GM19099 (cell line): ENCODE measurements around the gene LRRC71.

ENCODE experiments used
- POLR2A ChIP-seq: IDR thresholded peaks from 3 replicates; pipeline ENCODE4 v1.6.1; 2011; ENCODE audit warnings: low read depth; ENCODE audit not compliant: insufficient read length; ENCODE audit errors: extremely low read depth

Gene LRRC71

DNA sequence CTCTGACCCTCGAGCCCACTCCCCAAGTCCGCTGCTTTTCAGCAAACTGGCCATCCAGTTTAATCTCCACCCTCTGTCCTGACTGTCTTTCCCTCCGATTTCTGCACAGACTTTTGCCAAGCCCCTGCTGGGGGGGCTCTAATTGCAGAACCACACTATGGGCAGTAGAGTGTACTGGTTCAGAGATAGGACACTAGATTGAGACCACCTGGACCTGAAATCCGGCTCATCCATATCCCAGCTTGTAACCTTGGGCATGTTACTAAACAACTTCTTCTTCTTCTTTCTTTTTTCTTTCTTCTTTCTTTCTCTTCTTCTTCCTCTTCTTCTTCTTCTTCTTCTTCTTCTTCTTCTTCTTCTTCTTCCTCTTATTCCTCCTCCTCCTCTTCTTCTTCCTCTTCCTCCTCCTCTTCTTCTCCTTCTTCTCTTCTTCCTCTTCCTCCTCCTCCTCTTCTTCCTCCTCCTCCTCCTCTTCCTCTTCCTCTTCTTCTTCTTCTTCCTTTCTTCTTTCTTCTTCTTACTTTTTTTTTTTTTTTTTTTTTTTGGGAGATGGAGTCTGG, 7.7 kb downstream of the LRRC71 start:
- no peak for TF ChIP-seq POLR2A

DNA sequence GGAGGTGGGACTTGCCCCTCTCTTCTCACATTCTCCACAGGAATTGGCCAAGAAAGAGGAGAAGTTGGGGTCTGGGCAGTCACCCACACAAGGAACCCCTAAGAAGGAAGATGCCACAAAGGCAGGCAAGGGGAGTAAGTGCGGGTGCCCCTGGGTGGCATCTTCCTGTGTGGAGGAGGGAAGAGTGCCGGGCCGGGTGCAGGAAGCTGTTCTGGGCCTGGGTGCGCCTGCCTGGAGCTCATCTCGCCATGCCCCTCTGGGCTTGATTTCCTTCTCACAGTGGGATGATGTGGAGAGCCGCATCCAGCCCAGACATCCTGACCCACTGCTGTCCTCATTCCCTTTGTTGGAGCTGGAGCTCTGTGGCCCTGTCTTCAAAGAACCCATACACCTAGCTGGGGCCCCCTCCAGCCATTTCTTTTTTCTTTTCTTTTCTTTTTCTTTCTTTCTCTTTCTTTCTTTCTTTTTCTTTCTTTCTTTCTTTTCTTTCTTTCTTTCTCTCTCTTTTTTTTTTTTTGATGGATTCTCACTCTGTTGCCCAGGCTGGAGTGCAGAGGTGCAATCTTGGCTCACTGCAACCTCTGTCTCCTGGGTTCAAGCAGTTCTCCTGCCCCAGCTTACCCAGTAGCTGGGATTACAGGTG, 9.3 kb downstream of the LRRC71 start:
- no peak for TF ChIP-seq POLR2A

DNA sequence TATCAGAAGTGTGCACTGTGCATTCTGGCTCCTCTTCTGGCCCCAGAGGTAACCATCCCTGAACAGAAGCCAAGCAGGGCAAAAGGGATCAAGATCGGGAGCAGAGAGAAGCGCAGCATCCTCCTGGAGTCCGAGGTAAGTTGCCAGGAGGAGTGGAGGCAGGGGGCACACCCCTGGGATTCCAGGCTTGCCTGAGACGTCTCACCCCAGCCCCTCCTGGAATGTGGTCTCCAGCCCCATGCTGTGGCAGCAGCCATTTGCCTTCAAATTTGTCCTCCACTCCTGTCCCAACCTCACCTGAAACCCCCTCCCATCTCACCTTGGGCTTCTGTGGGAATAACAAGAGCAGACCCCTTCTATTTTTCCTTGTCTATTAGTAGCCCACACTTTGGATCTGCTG, 10.1 kb downstream of the LRRC71 start:
- TF ChIP-seq POLR2A: no peak

DNA sequence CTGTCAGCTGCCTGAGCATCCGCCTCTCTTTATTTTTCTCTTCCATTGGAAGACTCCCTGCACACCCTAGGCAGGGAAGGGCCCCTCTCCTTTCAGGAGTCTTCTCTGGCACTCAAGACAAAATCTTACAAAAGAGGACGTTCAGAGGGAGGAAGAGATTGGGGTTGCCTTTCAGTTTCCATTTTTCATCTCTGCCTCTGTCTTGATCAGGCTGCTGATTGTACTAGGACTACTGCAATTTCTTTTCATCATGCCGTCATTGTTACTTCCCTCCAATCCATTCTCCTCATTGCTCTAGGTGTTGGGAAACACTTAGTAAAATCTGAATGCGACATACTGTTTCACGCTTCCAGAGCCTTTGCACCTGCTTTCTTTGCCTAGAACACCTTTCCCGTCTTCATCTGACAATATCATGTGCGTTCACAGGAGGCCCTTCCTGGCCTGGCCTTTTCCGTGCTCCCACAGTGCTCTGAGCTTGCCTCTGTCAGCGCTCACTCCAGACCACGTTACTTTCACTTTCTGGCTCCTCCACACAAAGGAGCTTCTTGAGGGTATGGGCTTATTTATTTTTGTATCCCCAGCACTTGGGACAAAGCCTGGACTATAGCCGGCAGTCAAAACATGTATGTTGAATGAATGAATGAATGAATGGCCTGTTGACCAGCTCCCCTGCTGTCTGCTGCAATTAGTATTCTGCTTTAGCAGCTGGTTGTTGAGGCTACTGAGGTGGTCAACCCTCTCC, 10.9 kb downstream of the LRRC71 start:
- TF ChIP-seq POLR2A: no peak

DNA sequence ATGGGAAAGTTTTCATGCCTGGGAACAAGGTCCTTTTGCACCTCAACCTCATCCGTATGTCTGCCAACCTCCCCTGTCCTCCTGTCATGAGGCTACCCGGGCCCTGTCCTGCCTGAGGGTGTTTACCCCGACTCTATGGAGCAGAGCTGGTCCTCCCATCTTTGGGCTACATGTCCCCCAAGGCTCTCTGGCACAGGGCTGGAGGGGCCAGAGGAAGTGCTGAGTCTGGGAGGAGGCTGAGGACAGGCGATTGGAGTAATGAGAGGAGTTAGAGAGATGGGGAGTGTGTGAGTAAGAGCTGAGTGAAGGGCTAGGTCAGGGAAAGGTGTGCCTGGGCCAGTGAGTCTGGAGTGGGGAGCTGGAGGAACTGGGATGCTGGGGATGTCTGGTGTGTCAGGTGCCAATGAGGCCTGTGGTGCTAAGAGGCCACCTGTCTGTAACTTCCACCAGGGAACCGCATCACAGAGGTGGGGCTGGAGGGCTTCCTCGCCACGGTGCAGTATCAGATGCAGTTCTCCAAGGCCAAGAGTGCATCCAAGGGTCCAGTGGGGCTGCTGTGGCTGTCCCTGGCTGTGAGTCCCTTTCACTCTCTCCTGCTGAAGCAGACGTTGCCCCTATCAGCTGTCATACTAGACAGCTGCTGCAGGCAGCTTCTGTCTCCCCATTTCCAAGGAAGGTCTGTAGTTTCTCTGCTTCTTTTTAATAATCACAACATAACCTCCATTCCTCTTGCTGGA, 11.7 kb downstream of the LRRC71 start:
- TF ChIP-seq POLR2A: no peak

DNA sequence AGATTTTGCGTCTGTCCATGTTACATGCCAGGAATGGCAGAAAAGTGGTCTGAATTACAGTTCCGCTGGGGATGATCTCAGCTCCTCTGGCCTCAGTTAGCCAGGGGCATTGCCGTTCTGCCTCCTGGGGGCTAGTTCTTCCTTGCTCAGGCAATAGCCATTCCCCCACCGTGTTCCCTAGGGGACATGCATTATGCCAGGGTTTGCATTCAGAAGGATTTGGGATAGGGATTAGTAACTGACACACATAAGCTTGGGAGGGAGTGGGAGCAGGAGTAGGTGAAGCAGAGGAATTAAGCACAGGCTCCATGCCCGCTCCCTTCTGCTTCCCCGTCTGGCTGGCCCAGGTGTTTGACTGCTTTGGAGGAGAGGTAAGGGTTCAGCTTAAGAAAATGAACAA, 12.7 kb downstream of the LRRC71 start:
- no peak for TF ChIP-seq POLR2A

DNA sequence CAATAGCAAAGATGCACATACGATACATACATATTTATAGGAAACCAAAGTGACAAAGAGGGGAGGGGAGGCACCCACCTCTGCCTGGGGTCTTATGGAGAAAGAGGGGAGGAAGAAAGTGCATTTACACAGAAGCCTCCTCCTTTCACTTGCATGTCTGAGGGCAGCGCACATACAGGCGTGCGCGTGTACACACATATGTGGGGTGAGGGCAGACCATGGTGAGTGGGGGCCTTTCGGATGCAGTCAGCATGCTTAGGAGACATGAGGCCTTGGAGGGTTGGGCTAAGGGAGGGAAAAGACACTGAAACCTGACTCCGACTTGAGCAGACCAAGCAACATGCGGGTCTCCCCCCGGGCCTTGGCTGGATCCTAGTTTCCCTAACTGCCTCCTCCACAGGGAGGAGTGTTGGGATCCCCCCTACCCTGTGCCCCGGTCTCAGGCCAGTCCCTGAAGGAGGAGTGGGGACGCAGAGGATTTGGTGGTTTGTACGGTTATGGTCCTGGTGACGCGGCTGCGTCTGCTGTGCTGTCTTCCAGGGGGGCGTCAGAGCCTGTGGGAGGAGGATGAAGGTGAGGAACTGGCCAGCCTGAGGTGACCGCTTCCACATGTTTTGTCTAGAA, 15.2 kb downstream of the LRRC71 start:
- TF ChIP-seq POLR2A: no peak

DNA sequence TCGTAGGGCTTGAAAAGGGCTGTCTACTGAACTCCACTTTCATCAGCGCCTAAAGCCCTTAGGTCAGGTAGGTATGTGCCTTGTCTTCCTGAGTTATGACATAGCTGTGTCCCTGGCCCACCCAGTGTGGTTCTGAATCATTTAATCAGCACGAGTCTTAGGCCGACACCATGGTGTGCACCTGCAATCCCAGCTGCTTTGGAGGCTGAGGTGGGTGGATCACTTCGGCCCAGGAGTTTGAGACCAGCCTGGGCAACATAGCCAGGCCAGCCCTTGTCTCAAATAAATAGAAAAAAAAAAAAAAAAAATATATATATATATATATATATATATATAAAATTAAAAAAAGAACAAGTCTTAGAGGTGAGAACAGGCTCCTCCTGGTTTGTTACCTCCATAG, 15.8 kb downstream of the LRRC71 start:
- no peak for TF ChIP-seq POLR2A

DNA sequence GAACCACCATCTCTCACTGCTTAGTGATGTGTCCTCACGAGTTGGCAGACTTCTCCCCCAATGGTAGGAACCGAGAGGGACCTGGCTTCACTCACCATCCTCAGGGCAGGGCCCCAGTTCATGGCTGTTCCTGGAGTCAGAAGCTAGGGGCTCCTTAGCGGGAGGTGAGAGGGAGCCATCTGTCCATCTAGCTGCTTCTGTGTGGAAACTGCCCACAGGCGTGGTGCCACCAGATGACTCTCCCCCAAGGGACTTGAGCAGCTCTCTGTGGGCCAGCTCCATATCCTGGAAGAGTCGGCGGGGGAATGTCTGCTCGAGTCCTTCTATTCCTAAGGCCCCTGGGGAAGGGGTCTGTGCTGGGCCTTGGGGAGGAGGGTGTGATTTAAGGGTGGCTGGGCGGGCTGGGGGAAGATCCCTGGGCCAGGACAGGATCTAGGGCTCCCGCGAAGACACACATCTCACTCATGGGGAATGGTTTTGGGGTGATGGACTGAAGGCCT, 16.3 kb downstream of the LRRC71 start:
- no peak for TF ChIP-seq POLR2A

DNA sequence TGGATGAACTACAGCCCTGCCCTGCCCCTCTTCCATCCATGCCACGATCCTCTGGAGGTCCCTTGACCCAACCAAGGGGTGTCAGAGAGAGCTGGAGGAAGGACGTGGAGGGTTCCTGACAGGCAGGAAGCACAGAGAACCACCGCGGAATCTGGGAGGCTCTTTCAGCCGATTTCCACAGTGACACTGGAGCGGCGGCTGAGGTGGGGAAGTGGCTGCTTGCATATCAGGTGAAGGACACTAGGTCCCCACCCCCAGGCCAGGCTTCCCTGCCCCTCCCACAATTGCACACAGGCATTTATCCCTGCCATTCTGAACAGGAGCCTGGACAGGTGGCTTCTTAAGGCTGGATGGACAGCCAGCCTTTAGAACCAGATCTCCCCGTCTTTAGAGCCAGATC, 17.5 kb downstream of the LRRC71 start:
- no peak for TF ChIP-seq POLR2A

DNA sequence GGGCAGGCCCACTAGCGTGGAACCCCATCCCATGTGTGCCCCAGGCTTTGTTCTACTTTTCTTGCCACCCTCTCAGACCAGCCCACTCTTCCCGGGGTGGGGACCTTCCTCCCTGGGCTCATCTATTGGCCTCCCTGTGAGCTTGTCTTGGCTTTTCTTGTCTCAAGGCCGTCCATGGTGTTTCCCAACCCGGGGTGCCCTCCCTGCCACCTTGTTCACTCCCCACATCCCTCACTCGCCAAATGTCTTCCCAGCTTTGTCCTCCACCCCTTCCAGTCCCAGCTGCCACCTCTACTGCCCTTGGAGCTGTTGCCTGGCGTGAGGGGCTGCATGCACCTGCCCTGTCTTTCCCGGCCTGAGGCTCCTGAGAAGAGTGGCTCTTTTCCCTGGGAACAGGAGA, 18.4 kb downstream of the LRRC71 start:
- TF ChIP-seq POLR2A: no peak

DNA sequence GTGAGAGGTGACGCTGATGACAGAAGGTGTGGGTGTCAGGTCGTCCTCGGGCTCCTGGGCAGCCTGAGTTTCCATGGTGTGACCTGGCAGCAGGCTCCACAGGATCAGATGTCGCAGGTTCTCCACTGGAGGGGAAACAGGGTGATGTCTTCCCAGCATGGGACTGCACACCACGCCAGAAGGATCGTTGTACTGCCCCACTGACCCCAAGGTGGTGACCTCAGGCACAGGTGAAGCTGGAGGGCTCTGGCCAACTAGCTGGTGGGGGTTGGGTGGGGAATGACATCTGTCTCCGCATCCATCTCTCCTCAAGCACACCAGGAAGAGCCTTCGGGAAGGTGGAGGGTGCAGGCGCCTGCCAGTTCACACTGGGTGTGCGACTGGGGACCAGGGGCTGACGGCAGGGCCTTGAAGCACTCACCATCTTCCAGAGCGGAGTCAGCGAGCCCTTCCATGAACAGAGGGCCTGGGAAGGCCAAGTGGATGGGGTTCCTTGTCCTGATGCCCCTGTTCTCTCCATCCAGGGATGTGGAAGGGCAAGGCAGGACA, 19.4 kb downstream of the LRRC71 start:
- TF ChIP-seq POLR2A: no peak

DNA sequence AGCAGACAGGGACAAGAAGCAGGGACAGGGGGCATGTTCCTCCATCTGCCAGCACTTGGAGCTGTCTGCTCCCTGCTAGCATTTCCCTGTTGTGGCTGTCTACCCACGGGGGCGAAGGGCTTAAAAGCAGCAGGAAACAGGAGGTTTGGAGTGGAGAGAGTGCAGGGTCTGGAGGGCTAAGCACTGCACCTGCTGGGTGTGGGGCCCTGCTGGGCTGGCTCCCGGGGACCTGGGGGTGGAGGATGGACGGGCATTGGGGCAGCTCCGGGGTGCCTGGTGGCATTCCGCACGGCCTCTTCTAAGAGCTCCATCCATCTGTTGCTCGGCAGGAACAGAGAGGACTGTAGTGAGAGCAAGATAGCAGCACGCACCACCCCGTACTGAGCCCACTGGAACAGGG, 21.2 kb downstream of the LRRC71 start:
- TF ChIP-seq POLR2A: no peak

DNA sequence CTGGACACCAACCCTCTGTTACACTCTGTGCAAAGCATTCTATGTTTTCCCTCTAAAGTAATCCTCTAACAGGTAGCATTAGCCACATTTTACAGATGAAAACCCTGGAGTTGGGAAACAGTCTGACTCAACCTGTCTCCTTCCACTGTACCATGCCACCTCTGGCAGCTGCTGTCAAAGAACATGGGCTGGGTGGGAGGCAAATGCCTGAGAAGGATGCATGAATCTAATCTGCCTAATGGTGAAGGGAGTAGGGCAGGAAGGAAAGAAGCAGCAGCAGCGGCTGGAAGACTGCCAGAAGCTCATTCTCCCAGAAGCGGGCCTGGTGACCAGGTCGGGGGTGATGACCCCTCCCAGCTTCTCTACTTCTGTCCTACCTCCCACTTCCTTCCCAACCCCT, 21.7 kb downstream of the LRRC71 start:
- no peak for TF ChIP-seq POLR2A

DNA sequence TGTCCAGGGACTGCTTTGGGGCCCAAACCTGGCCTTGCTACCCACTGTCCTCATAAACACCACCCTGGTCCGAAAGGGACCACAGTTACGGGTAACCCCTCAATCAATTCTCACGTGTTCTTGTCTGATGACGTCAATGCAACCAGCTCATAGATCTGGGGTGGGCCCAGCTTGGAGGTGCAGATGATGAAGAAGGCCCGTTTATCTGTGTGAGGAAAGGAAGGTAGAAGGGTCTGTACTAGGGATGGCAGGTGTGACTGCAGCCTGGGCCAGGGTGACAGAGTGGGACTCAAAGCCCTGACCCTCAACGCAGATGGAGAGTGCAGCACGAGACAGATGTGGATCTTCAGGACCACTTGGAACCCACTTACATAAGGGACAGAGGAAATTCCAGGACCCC, 22.1 kb downstream of the LRRC71 start:
- TF ChIP-seq POLR2A: no peak
